H1 (cell line): Measurements from ENCODE around the gene TMED10.

Experiments used
- CTCF ChIP-seq, 3 experiments: IDR thresholded peaks; 1 replicate in 2 of 3; 2 replicates in 1 of 3; pipeline versions ENCODE4 v1.5.1 to v1.6.1; 2011; ENCODE audit warnings: low read length in 3 of 3, mild to moderate bottlenecking in 3 of 3, inconsistent platforms in 2 of 3, low read depth in 1 of 3, moderate library complexity in 1 of 3; ENCODE audit not compliant: insufficient read depth in 1 of 3; ENCODE audit errors: control extremely low read depth in 1 of 3
- EZH2 ChIP-seq: fragments of 200-600 bp; sonication (generic); IDR thresholded peaks from 2 replicates; pipeline ENCODE4 v1.7.1; 2012; ENCODE audit warnings: low read depth, mild to moderate bottlenecking, moderate library complexity, low read length, inconsistent platforms; ENCODE audit not compliant: severe bottlenecking
- JUND ChIP-seq: IDR thresholded peaks from 2 replicates; pipeline ENCODE4 v1.6.1; 2011; ENCODE audit warnings: mild to moderate bottlenecking, improper control_type of control experiment, low read length
- KDM1A ChIP-seq: fragments of 200-600, 300-600 bp; sonication (generic); IDR thresholded peaks from 2 replicates; pipeline ENCODE4 v1.7.1; 2016; ENCODE audit warnings: mild to moderate bottlenecking, low read length, borderline replicate concordance
- POLR2A ChIP-seq, 2 experiments: IDR thresholded peaks; 1 replicate in 1 of 2; 2 replicates in 1 of 2; pipeline ENCODE4 v1.6.1; 2011; ENCODE audit warnings: low read depth in 2 of 2, low read length in 2 of 2, mild to moderate bottlenecking in 2 of 2; ENCODE audit errors: control extremely low read depth in 1 of 2
- POLR2AphosphoS5 ChIP-seq: IDR thresholded peaks from 2 replicates; pipeline ENCODE4 v1.6.1; 2011; ENCODE audit warnings: low read depth, low read length
- RXRA ChIP-seq: IDR thresholded peaks from 2 replicates; pipeline ENCODE4 v1.6.1; 2011; ENCODE audit warnings: low read depth, mild to moderate bottlenecking, low read length, moderate library complexity; ENCODE audit not compliant: insufficient read depth
- TAF1 ChIP-seq: IDR thresholded peaks from 2 replicates; pipeline ENCODE4 v1.6.1; 2011; ENCODE audit warnings: mild to moderate bottlenecking, low read depth, low read length
- TCF12 ChIP-seq: IDR thresholded peaks from 2 replicates; pipeline ENCODE4 v1.6.1; 2011; ENCODE audit warnings: low read depth, mild to moderate bottlenecking, low read length
- YY1 ChIP-seq: IDR thresholded peaks from 2 replicates; pipeline ENCODE4 v1.6.1; 2011; ENCODE audit warnings: low read depth, mild to moderate bottlenecking, low read length

GRCh38 chr14:75183225-75183624, 6.8 kb upstream of the TMED10 start:
- TF ChIP-seq POLR2A (IDR thresholded peaks at IDR 0.05; ENCODE audit: control extremely low read depth in 1 of 2, low read depth in 2 of 2, low read length in 2 of 2) = no peak
- no peak for TF ChIP-seq KDM1A
- no peak for TF ChIP-seq TCF12
- TF ChIP-seq YY1 = no peak
- no peak for TF ChIP-seq JUND
- no peak for TF ChIP-seq RXRA
- TF ChIP-seq CTCF (IDR thresholded peaks at IDR 0.05; ENCODE audit: control extremely low read depth in 1 of 3, insufficient read depth in 1 of 3, low read depth in 1 of 3, low read length in 3 of 3) = no peak
- TF ChIP-seq TAF1 = no peak
- no peak for TF ChIP-seq POLR2AphosphoS5
- no peak for TF ChIP-seq EZH2
